ENCODE measurements around the gene EXD1.

GRCh38 chr15:41241221-41241964 lies 10.8 kb upstream of the EXD1 start:
- no peak for TF ChIP-seq CTCF (IDR thresholded peaks at IDR 0.05)
- no peak for TF ChIP-seq EZH2phosphoT487 (IDR thresholded peaks at IDR 0.05)
- no peak for TF ChIP-seq EZH2 (IDR thresholded peaks at IDR 0.05)
